ENCODE measurements around the gene SLC44A3.

- no peak for TF ChIP-seq CTCF (IDR thresholded peaks at IDR 0.05)
- no peak for TF ChIP-seq ZFX (IDR thresholded peaks at IDR 0.05; ENCODE audit: borderline replicate concordance)
Observed at GRCh38 chr1:94887106-94887505, 66.9 kb downstream of the SLC44A3 start.
